MM.1S (cell line): Measurements from ENCODE around the gene ALDH2.

Experiments
- CTCF ChIP-seq: fragments of 300-600 bp; sonication (generic); IDR thresholded peaks from 2 replicates; pipeline ENCODE4 v1.5.1; 2016; ENCODE audit warnings: antibody characterized with exemption, low read length, mixed read lengths
- EZH2 ChIP-seq: fragments of 300-600 bp; sonication (generic); optimal IDR thresholded peaks from 2 replicates; pipeline ENCODE3; 2017; ENCODE audit warnings: low read depth, mild to moderate bottlenecking, antibody characterized with exemption, low read length, mixed read lengths

- no peak for TF ChIP-seq CTCF
- no peak for TF ChIP-seq EZH2
Observed at GRCh38 chr12:111769599-111769998, 2.9 kb downstream of the ALDH2 start.
